ENCODE measurements around the gene LAG3.

GRCh38 chr12:6782850-6783566 is 10.7 kb downstream of the LAG3 start:
- TF ChIP-seq CTCF (IDR thresholded peaks at IDR 0.05; ENCODE audit: insufficient read depth, low read length, poor library complexity, severe bottlenecking) = no peak
- no peak for TF ChIP-seq EZH2phosphoT487 (conservative IDR thresholded peaks at IDR 0.05; ENCODE audit: low read length)
